GM12891 (cell line): ENCODE data around the gene FAM200B.

ENCODE experiments used
- DNase-seq: peaks from one replicate; pipeline ENCODE4 v3.0.0; 2011; ENCODE audit warnings: low spot score; ENCODE audit not compliant: insufficient read length
- FAIRE-seq: peaks from 2 replicates; lab custom pipeline; 2011; peaks lifted over from hg19 to GRCh38; lab: Jason Lieb, UNC
- PAX5 ChIP-seq: IDR thresholded peaks from 2 replicates; pipeline ENCODE4 v1.6.1; 2011; ENCODE audit warnings: low read length, moderate library complexity, mild to moderate bottlenecking; ENCODE audit not compliant: insufficient read depth, severe bottlenecking
- POLR2A ChIP-seq: IDR thresholded peaks from 2 replicates; pipeline ENCODE4 v1.6.1; 2011; ENCODE audit warnings: low read depth, low read length, control low read depth
- POLR2AphosphoS5 ChIP-seq: IDR thresholded peaks from 2 replicates; pipeline ENCODE4 v1.6.1; 2011; ENCODE audit warnings: low read depth, low read length, control low read depth
- POU2F2 ChIP-seq: IDR thresholded peaks from 2 replicates; pipeline ENCODE4 v1.6.1; 2011; ENCODE audit warnings: low read depth, mild to moderate bottlenecking, control low read depth, low read length, moderate library complexity
- SPI1 ChIP-seq: IDR thresholded peaks from 2 replicates; pipeline ENCODE4 v1.6.1; 2011; ENCODE audit warnings: low read depth, low read length, control low read depth
- TAF1 ChIP-seq: IDR thresholded peaks from 2 replicates; pipeline ENCODE4 v1.6.1; 2011; ENCODE audit warnings: low read depth, low read length, control low read depth

Gene FAM200B

GRCh38 chr4:15691346-15692135, 9.9 kb downstream of the FAM200B start:
- no peak for DNase-seq
- no peak for FAIRE-seq
- TF ChIP-seq TAF1 (no peak), PAX5 (no peak), POLR2A (no peak), POU2F2 (no peak), POLR2AphosphoS5 (no peak), SPI1 (no peak)

DNA sequence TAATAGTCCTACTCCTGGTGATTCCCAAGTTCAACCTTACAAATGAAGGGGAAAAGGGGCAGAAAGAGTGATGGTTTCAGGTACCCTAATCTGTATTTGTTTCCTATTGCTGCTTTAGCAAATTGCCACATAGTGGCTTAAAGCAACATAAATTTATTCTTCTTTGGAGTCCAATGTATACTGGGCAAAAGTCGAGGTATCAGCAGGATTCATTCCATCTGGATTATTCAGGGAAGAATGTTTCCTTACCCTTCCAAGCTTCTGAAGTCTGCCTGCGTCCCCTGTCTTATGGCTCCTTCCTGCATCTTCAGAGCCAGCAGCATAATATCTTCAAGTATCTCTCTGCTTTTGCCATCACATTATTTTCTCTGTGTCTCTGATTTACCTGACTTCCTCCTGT, 11.0 kb downstream of the FAM200B start:
- FAIRE-seq (no peak), DNase-seq (no peak)
- TF ChIP-seq PAX5 (no peak), POLR2A (no peak), POU2F2 (no peak), SPI1 (no peak), TAF1 (no peak)

DNA sequence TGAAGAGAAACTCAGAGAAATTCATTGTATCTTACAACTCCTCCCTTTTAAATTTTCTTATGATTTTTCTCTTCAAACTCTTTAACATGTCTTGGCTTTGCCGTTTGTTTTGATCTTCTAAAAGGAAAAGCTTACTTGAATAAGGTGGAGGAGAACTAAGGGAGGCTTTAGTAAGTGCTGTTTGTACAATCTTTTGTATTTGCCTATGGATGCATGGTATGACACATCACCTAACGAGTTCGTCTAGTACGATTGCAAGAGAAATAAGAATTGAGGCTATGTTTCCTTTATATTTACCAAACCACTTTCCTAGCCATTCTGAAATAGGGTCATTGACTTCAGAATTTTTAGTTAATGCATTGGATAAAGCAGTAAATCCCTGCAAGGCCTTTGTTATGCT, 12.8 kb downstream of the FAM200B start:
- TF ChIP-seq PAX5 (no peak), POLR2A (no peak), POLR2AphosphoS5 (no peak), TAF1 (no peak), POU2F2 (no peak)
- DNase-seq: no peak
- no peak for FAIRE-seq

- TF ChIP-seq PAX5 (no peak), POU2F2 (no peak), POLR2AphosphoS5 (no peak), TAF1 (no peak)
- FAIRE-seq: no peak
- no peak for DNase-seq
Observed at GRCh38 chr4:15695240-15695699, 13.6 kb downstream of the FAM200B start.

DNA sequence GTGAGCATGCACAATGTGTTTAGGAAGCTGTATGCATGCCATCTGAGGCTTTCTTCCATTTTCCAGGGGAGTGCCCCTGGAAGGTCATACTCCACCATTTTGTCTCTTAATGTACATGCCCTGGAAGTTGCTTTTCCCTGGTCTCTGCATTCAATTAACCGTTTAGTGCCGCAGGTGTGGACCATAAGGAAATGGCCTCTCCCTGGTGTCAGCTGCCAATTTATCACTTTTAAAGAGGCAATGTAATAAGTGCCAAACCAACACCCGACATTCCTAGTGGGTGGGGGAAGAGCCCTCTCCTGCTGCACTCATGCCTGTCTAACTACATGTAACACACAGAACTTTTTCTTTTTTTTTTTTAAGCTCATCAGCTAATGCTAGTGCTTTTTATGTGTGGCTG, 14.1 kb downstream of the FAM200B start:
- TF ChIP-seq POU2F2 (no peak), POLR2AphosphoS5 (no peak), PAX5 (no peak), POLR2A (no peak), TAF1 (no peak), SPI1 (no peak)
- FAIRE-seq: no peak

DNA sequence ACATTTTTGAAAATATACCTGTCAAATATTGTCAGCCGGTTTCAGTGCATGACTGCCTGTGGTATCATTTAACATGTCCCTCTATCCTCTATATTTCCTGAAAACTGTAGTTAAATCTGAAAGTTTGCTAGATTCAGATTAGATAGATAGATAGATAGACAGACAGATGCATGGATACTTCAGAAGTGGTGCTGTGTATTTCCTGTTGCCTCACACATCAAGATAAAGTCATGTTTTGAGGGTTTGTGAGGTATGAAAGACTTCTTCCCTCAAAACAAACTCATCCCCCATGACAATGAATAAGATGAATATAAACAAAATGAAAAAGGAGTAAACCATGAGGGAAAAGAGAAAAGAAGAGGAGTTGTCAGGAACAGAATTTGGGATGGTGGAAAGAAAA, 15.2 kb downstream of the FAM200B start:
- DNase-seq: no peak
- no peak for FAIRE-seq
- TF ChIP-seq POU2F2 (no peak), PAX5 (no peak), TAF1 (no peak), POLR2A (no peak), POLR2AphosphoS5 (no peak), SPI1 (no peak)

More for the DNA sequence above, 14.1 kb downstream of the FAM200B start:
- no peak for DNase-seq

DNA sequence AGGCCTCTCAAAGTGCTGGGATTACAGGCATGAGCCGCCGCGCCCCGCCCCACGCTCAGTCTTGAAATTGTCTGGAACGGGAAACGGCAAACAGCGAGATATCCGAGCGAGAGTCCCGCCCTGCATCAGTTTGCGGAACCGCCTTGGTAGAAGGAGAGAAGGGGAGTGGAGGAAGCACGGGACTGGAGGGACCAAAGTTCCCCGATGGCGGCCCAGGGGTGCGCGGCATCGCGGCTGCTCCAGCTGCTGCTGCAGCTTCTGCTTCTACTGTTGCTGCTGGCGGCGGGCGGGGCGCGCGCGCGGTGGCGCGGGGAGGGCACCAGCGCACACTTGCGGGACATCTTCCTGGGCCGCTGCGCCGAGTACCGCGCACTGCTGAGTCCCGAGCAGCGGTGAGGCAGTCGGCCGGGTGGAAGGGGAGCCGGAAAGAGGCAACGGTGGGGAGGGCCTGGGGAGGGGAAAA, 21.3 kb downstream of the FAM200B start, which contains the start of gene BST1:
TSS of gene BST1 (plus strand) at position 125 of the 463 bp plus-strand sequence. CDS start at position 205, 80 bp downstream.
- no peak for TF ChIP-seq POU2F2
- TF ChIP-seq PAX5: no peak
- TF ChIP-seq TAF1: no peak
- no peak for TF ChIP-seq POLR2A
- no peak for TF ChIP-seq SPI1
- TF ChIP-seq POLR2AphosphoS5: no peak
- no peak for FAIRE-seq
- DNase-seq: peak; percentile 29

- TF ChIP-seq PAX5 (no peak), POU2F2 (no peak), POLR2AphosphoS5 (no peak), SPI1 (no peak), TAF1 (no peak), POLR2A (no peak)
- DNase-seq: no peak
- FAIRE-seq: no peak
Observed at GRCh38 chr4:15703439-15703838, 21.8 kb downstream of the FAM200B start.

GRCh38 chr4:15704129-15704528, 22.5 kb downstream of the FAM200B start:
- TF ChIP-seq TAF1 (no peak), SPI1 (no peak), PAX5 (no peak), POLR2AphosphoS5 (no peak), POLR2A (no peak), POU2F2 (no peak)
- FAIRE-seq (no peak), DNase-seq (no peak)

DNA sequence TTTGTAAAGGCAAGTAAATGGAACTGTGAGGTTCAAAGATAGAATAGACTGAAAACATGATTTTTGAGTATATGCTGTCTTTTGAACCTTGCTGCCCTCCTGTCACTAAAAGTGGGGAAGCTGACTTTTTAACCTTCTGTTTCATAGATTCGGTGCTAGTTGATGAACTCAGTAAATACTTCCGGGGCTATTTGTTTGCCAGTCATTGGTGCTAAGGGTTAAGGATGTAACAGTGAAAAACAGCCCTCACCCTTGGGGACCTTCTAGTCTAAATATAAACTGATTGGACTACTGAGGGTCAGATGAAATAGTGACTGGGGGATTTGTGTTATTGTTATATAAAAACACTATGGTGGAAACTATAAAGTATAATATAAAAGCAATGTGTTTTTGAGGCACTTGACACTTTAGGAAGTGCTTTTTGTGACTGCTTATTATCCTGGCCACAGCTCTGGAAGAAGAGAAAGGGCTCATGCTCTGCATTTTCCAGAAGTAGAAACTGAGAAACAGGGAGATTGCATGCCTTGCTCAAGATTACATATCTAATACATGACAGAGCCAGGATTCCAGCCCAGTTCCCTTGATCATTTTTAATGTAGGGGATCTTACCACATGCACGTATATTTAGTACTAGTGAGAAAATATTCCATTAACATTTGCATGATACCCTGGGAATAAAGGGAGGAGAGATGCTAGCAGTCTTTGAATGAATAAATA, 25.2 kb downstream of the FAM200B start:
- no peak for FAIRE-seq
- DNase-seq: no peak
- no peak for TF ChIP-seq POU2F2
- no peak for TF ChIP-seq TAF1
- TF ChIP-seq PAX5: no peak
- no peak for TF ChIP-seq POLR2A
- no peak for TF ChIP-seq POLR2AphosphoS5
- TF ChIP-seq SPI1: no peak
